GM06990 (cell line): Measurements from ENCODE around the gene LRRC72.

Source experiments
- DNase-seq: peaks from one replicate; pipeline ENCODE4 v3.0.0-alpha.2; 2011; ENCODE audit not compliant: insufficient read length; ENCODE audit errors: extremely low read depth
- H3K27me3 ChIP-seq: replicated peaks from 2 replicates; pipeline ENCODE4 v1.6.0; 2011; ENCODE audit warnings: low read length; ENCODE audit not compliant: control insufficient read depth, insufficient read depth
- H3K36me3 ChIP-seq: 2 replicates; pipeline ENCODE4 v1.5.1; 2011; ENCODE audit warnings: low read length; ENCODE audit not compliant: control insufficient read depth, insufficient read depth
- H3K4me3 ChIP-seq: replicated peaks from 2 replicates; pipeline ENCODE4 v1.5.1; 2011; ENCODE audit warnings: low read depth, mild to moderate bottlenecking, control low read depth, low read length
- CTCF ChIP-seq: IDR thresholded peaks from 2 replicates; pipeline ENCODE4 v1.5.1; 2011; ENCODE audit warnings: low read length, control low read depth, mild to moderate bottlenecking, inconsistent platforms; ENCODE audit not compliant: insufficient read depth, poor library complexity, severe bottlenecking

The LRRC72 gene

GRCh38 chr7:16611711-16612110 lies 85.1 kb downstream of the LRRC72 start:
- TF ChIP-seq CTCF, result no peak
- Histone ChIP-seq H3K4me3 (no peak overlapping the region), H3K27me3 (0 out of 2 replicates have a peak, but pooled peaks cover 1% of the 10 kb centered on the region), H3K36me3 (no peaks in the 10 kb centered on the region)
- no peak for DNase-seq

- Histone ChIP-seq H3K36me3 (no peaks in the 10 kb centered on the region), H3K4me3 (no peak overlapping the region), H3K27me3 (0 out of 2 replicates have a peak, but pooled peaks cover 1% of the 10 kb centered on the region)
- no peak for TF ChIP-seq CTCF
- DNase-seq, result no peak
These were observed 88.6 kb downstream of the LRRC72 start for GRCh38 chr7:16615228-16615627.

GRCh38 chr7:16616122-16616521 lies 89.5 kb downstream of the LRRC72 start:
- Histone ChIP-seq H3K36me3 (no peaks in the 10 kb centered on the region), H3K27me3 (0 out of 2 replicates have a peak, but pooled peaks cover 1% of the 10 kb centered on the region), H3K4me3 (no peak overlapping the region)
- TF ChIP-seq CTCF, result no peak
- DNase-seq, result no peak

GRCh38 chr7:16616542-16616941 lies 89.9 kb downstream of the LRRC72 start:
- DNase-seq, result no peak
- Histone ChIP-seq H3K27me3 (no peaks in the 10 kb centered on the region), H3K36me3 (no peaks in the 10 kb centered on the region), H3K4me3 (no peak overlapping the region)
- TF ChIP-seq CTCF, result no peak

GRCh38 chr7:16619979-16620408 lies 93.4 kb downstream of the LRRC72 start:
- DNase-seq, result peak; percentile 64
- TF ChIP-seq CTCF, result no peak
- H3K27me3 ChIP-seq, result no peaks in the 10 kb centered on the region
- no peaks in the 10 kb centered on the region for H3K36me3 ChIP-seq
- H3K4me3 ChIP-seq, result no peak overlapping the region

GRCh38 chr7:16626388-16626787 lies 99.8 kb downstream of the LRRC72 start:
- no peak for TF ChIP-seq CTCF
- Histone ChIP-seq H3K36me3 (no peaks in the 10 kb centered on the region), H3K27me3 (no peaks in the 10 kb centered on the region), H3K4me3 (no peak overlapping the region)
- no peak for DNase-seq
